Trophoblast cell (in vitro differentiated cells and primary cell): ENCODE data around the gene C1orf87.

Source experiments
- DNase-seq, 2 donors: peaks; one replicate each; pipeline ENCODE4 v3.0.0-alpha.2; 2016
- H2AFZ ChIP-seq: 2 replicates; pipeline ENCODE4 v1.6.1; 2013; ENCODE audit warnings: low read length, moderate library complexity, mild to moderate bottlenecking; ENCODE audit not compliant: insufficient read depth, poor library complexity
- H2AK5ac ChIP-seq: 2 replicates; pipeline ENCODE4 v1.6.1; 2013; ENCODE audit warnings: mild to moderate bottlenecking, low read length
- H2BK120ac ChIP-seq: 2 replicates; pipeline ENCODE4 v1.6.1; 2013; ENCODE audit warnings: low read length, mild to moderate bottlenecking, moderate library complexity; ENCODE audit not compliant: insufficient read depth, poor library complexity
- H2BK12ac ChIP-seq: 2 replicates; pipeline ENCODE4 v1.6.1; 2013; ENCODE audit warnings: mild to moderate bottlenecking, low read length, moderate library complexity
- H2BK5ac ChIP-seq: 2 replicates; pipeline ENCODE4 v1.6.1; 2013; ENCODE audit warnings: low read length, low read depth, moderate library complexity, mild to moderate bottlenecking; ENCODE audit not compliant: poor library complexity
- H3K14ac ChIP-seq: 2 replicates; pipeline ENCODE4 v1.6.1; 2013; ENCODE audit warnings: mild to moderate bottlenecking, low read length
- H3K18ac ChIP-seq: 2 replicates; pipeline ENCODE4 v1.6.1; 2013; ENCODE audit warnings: mild to moderate bottlenecking, low read length
- H3K23ac ChIP-seq: 2 replicates; pipeline ENCODE4 v1.6.1; 2013; ENCODE audit warnings: low read length
- H3K27ac ChIP-seq: 2 replicates; pipeline ENCODE4 v1.5.1; 2013; ENCODE audit warnings: low read depth, mild to moderate bottlenecking, inconsistent platforms, low read length, moderate library complexity
- H3K27me3 ChIP-seq: 2 replicates; pipeline ENCODE4 v1.6.1; 2013; ENCODE audit warnings: inconsistent platforms, mild to moderate bottlenecking, low read length, moderate library complexity; ENCODE audit not compliant: insufficient read depth
- H3K36me3 ChIP-seq, 2 experiments: 1 replicate in 1 of 2; 2 replicates in 1 of 2; pipeline ENCODE4 v1.6.1; 2013; ENCODE audit warnings: low read length in 2 of 2, mild to moderate bottlenecking in 2 of 2, moderate library complexity in 1 of 2; ENCODE audit not compliant: insufficient read depth in 2 of 2, control insufficient read depth in 1 of 2
- H3K4ac ChIP-seq: 2 replicates; pipeline ENCODE4 v1.6.1; 2013; ENCODE audit warnings: low read depth, mild to moderate bottlenecking, low read length, moderate library complexity
- H3K4me1 ChIP-seq, 2 experiments: 1 replicate in 1 of 2; 2 replicates in 1 of 2; pipeline ENCODE4 v1.6.1; 2013; ENCODE audit warnings: low read length in 2 of 2, mild to moderate bottlenecking in 2 of 2, moderate library complexity in 1 of 2; ENCODE audit not compliant: insufficient read depth in 2 of 2, control insufficient read depth in 1 of 2
- H3K4me2 ChIP-seq: 2 replicates; pipeline ENCODE4 v1.6.1; 2013; ENCODE audit warnings: inconsistent platforms, mild to moderate bottlenecking, low read length, moderate library complexity
- H3K4me3 ChIP-seq: 2 replicates; pipeline ENCODE4 v1.5.1; 2013; ENCODE audit warnings: mild to moderate bottlenecking, low read depth, low read length, inconsistent platforms
- H3K79me1 ChIP-seq: one replicate; pipeline ENCODE4 v1.6.1; 2013; ENCODE audit warnings: low read length
- H3K79me2 ChIP-seq: 2 replicates; pipeline ENCODE4 v1.6.1; 2013; ENCODE audit warnings: low read length, mild to moderate bottlenecking; ENCODE audit not compliant: control insufficient read depth, insufficient read depth, poor library complexity
- H3K9ac ChIP-seq: 2 replicates; pipeline ENCODE4 v1.6.1; 2013; ENCODE audit warnings: mild to moderate bottlenecking, low read length
- H3K9me3 ChIP-seq: 2 replicates; pipeline ENCODE4 v1.6.1; 2013; ENCODE audit warnings: low read depth, mild to moderate bottlenecking, control low read depth, inconsistent platforms, low read length; ENCODE audit not compliant: insufficient read depth
- H4K12ac ChIP-seq: 2 replicates; pipeline ENCODE4 v1.6.1; 2013; ENCODE audit warnings: low read depth, mild to moderate bottlenecking, low read length, moderate library complexity
- H4K8ac ChIP-seq: 2 replicates; pipeline ENCODE4 v1.6.1; 2013; ENCODE audit warnings: low read depth, mild to moderate bottlenecking, low read length, moderate library complexity
- H4K91ac ChIP-seq: one replicate; pipeline ENCODE4 v1.6.1; 2013; ENCODE audit warnings: low read depth, mild to moderate bottlenecking, low read length, moderate library complexity
- WGBS: extraction: QIAGEN DNeasy Blood & Tissue Kit; methylation state at CpG from one replicate; pipeline ENCODE4 v1.1.7; 2013; ENCODE audit warnings: missing lambda C conversion rate; ENCODE audit not compliant: insufficient read length, insufficient coverage; ENCODE audit errors: extremely low coverage; 5-methylcytosine and 5-hydroxymethylcytosine counted together

C1orf87 gene

DNA sequence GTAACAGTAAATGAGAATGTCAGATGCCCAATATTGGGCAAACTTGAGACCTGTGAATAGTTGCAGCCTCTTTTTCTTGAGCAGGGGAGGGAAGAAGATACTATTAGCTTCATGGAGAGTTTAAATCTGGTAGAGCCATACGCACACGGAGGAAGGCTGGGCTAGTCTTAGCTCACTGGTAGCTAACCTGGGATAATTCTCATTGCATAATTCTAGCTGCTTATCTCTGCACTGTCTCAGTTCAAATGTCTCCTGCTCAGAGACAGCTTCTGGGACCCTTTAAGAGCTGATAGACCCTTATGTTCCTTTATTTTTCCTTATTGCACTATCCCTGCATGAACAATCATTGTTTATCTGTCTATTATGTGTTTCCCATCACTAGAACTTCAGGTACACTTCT, 8.4 kb downstream of the C1orf87 start:
- no peaks in the 10 kb centered on the region for H3K79me2 ChIP-seq
- H3K79me1 ChIP-seq, result no peaks in the 10 kb centered on the region
- no peak for DNase-seq
- no peak overlapping the region for H2AK5ac ChIP-seq
- no peak overlapping the region for H3K4ac ChIP-seq
- no peak overlapping the region for H3K9ac ChIP-seq
- H2AFZ ChIP-seq, result no peak overlapping the region
- no peak overlapping the region for H4K91ac ChIP-seq
- H2BK5ac ChIP-seq, result no peak overlapping the region
- no peak overlapping the region for H4K8ac ChIP-seq
- no peak overlapping the region for H3K18ac ChIP-seq
- H3K4me2 ChIP-seq, result no peak overlapping the region
- H3K23ac ChIP-seq, result no peak overlapping the region
- H2BK12ac ChIP-seq, result no peak overlapping the region
- no peak overlapping the region for H4K12ac ChIP-seq
- no peak overlapping the region for H3K27ac ChIP-seq
- no peaks in the 10 kb centered on the region for H3K27me3 ChIP-seq
- no peaks in the 10 kb centered on the region for H3K4me1 ChIP-seq
- no peaks in the 10 kb centered on the region for H3K36me3 ChIP-seq
- H3K4me3 ChIP-seq, result no peak overlapping the region
- H2BK120ac ChIP-seq, result no peak overlapping the region
- no CpG with 5 or more reads among the region's 2 CpGs for WGBS
- no peak overlapping the region for H3K14ac ChIP-seq
- H3K9me3 ChIP-seq, result peaks cover 2% of the 10 kb centered on the region

DNA sequence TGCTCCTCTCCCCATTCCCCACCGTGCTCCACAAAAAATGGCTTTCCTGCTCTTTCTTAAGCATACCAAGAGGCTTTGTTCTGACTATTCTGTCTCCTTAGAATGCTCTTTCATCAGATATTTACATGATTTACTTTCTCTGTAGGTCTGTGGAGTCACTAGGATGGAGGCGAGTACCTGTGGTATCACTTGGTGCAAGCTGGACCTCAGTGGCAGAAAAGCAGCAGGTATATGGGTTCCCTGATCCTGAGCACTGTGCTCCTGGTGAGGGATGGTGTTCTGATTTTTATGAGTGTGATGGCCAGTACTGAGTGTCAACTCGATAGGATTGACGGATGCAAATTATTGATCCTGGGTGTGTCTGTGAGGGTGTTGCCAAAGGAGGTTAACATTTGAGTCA, 10.0 kb downstream of the C1orf87 start:
- no peak overlapping the region for H3K9ac ChIP-seq
- WGBS, result no CpG with 5 or more reads among the region's 4 CpGs
- no peak overlapping the region for H3K23ac ChIP-seq

DNA sequence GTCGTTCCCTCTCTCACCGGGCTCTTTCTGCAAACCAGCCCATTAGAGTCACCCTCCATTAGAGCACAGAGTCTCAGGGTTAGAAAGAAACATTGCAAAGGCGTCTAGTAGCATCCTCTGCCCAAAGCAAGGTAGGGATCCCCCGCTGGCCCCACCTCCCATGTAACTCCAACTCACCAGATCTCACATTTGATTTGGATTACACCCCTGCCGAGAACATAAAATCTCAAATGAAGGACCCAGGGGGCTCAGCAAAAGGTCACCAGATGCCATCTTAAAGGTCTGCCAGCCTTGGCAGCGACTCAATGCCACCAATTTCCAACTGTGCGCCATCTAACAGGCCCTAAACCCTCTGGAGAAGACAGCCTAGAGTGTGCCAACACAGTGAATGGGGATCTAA, 14.1 kb downstream of the C1orf87 start:
- Histone ChIP-seq H3K79me2 (no peaks in the 10 kb centered on the region), H2BK120ac (no peak overlapping the region), H3K9ac (no peak overlapping the region), H3K18ac (no peak overlapping the region), H3K23ac (no peak overlapping the region), H3K4me1 (no peaks in the 10 kb centered on the region), H4K12ac (no peak overlapping the region), H2BK12ac (no peak overlapping the region), H3K79me1 (no peaks in the 10 kb centered on the region), H2BK5ac (no peak overlapping the region), H3K9me3 (peaks cover 2% of the 10 kb centered on the region), H4K91ac (no peak overlapping the region), H4K8ac (no peak overlapping the region), H3K27ac (no peak overlapping the region), H3K4ac (no peak overlapping the region), H2AK5ac (no peak overlapping the region), H3K27me3 (no peaks in the 10 kb centered on the region), H3K4me2 (no peak overlapping the region), H2AFZ (no peak overlapping the region), H3K4me3 (no peak overlapping the region), H3K14ac (no peak overlapping the region), H3K36me3 (no peaks in the 10 kb centered on the region)
- no CpG with 5 or more reads among the region's 7 CpGs for WGBS
- DNase-seq, result no peak

More for the DNA sequence above, 10.0 kb downstream of the C1orf87 start:
- Histone ChIP-seq H4K8ac (no peak overlapping the region), H3K4me1 (no peaks in the 10 kb centered on the region), H3K18ac (no peak overlapping the region), H3K79me1 (no peaks in the 10 kb centered on the region), H3K4ac (no peak overlapping the region), H3K4me3 (no peak overlapping the region), H3K14ac (no peak overlapping the region), H2BK120ac (no peak overlapping the region), H4K91ac (no peak overlapping the region), H3K36me3 (no peaks in the 10 kb centered on the region), H3K9me3 (peaks cover 2% of the 10 kb centered on the region), H4K12ac (no peak overlapping the region), H2BK12ac (no peak overlapping the region), H2AFZ (no peak overlapping the region), H2AK5ac (no peak overlapping the region), H3K27ac (no peak overlapping the region), H3K27me3 (no peaks in the 10 kb centered on the region), H3K4me2 (no peak overlapping the region), H3K79me2 (no peaks in the 10 kb centered on the region), H2BK5ac (no peak overlapping the region)
- no peak for DNase-seq

DNA sequence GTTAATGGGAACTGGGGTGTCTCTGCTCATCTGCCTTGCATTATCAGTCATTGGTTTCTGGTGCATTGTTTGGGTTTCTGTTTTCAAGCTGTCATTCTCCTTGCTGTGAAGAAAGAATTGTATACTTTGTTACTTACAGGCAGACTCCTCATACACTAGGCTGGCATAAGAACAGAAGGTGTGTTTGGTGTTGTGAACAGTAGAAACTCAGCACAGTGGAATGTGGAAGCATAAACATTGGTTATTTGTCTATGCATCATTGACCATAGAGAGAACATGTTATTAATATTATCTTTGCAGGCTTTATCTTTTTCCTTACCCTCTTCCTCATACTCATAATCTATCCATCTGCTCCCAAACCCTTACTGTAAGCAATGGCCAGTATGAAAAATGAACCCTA, 18.2 kb downstream of the C1orf87 start:
- Histone ChIP-seq H3K9ac (no peak overlapping the region), H3K18ac (no peak overlapping the region), H3K4me1 (no peaks in the 10 kb centered on the region), H3K79me2 (no peaks in the 10 kb centered on the region), H3K23ac (no peak overlapping the region), H3K27ac (no peak overlapping the region), H2AK5ac (no peak overlapping the region), H3K4ac (no peak overlapping the region), H4K91ac (no peak overlapping the region), H4K8ac (no peak overlapping the region), H3K4me3 (no peak overlapping the region), H3K27me3 (no peaks in the 10 kb centered on the region), H3K9me3 (no peaks in the 10 kb centered on the region), H3K79me1 (no peaks in the 10 kb centered on the region), H3K36me3 (no peaks in the 10 kb centered on the region), H2BK12ac (no peak overlapping the region), H4K12ac (no peak overlapping the region), H2BK120ac (no peak overlapping the region), H2AFZ (no peak overlapping the region), H3K4me2 (no peak overlapping the region), H2BK5ac (no peak overlapping the region), H3K14ac (no peak overlapping the region)
- DNase-seq, result no peak

DNA sequence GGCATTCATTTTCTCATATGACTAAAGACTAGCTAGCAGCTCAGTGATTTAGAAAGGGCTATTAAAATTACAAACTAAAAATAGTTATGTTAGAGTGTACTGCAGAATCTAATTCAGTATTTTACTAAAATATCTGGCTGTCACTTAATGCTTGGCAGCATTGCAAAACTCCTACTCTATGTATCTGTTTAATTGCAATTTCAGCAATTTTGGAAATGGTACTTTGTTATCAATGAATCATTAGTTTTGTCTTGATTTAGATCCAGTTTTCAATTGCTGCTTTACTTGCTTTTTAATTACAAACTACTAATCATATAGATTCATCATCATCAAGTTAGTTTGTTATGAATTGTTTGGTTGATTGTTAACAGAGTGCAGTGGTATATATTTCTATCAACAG, 19.2 kb downstream of the C1orf87 start:
- no peaks in the 10 kb centered on the region for H3K36me3 ChIP-seq
- no peak overlapping the region for H3K14ac ChIP-seq
- no peak overlapping the region for H2AFZ ChIP-seq
- H3K79me1 ChIP-seq, result no peaks in the 10 kb centered on the region
- H3K4ac ChIP-seq, result no peak overlapping the region
- no peak overlapping the region for H2BK120ac ChIP-seq
- H3K9ac ChIP-seq, result no peak overlapping the region
- H2BK5ac ChIP-seq, result no peak overlapping the region
- H3K4me3 ChIP-seq, result no peak overlapping the region
- H3K27me3 ChIP-seq, result no peaks in the 10 kb centered on the region
- no peak overlapping the region for H3K4me2 ChIP-seq
- H3K79me2 ChIP-seq, result no peaks in the 10 kb centered on the region
- H3K18ac ChIP-seq, result no peak overlapping the region
- no peak overlapping the region for H2BK12ac ChIP-seq
- no peaks in the 10 kb centered on the region for H3K4me1 ChIP-seq
- H4K91ac ChIP-seq, result no peak overlapping the region
- no peak overlapping the region for H3K23ac ChIP-seq
- no peak overlapping the region for H4K12ac ChIP-seq
- no peak for DNase-seq
- H3K27ac ChIP-seq, result no peak overlapping the region
- H4K8ac ChIP-seq, result no peak overlapping the region
- H2AK5ac ChIP-seq, result no peak overlapping the region
- H3K9me3 ChIP-seq, result no peaks in the 10 kb centered on the region
